IMR-90 (cell line): ENCODE results near the gene SMAD4. TPM values are rescaled to one million over a fixed set of nuclear protein-coding genes. Genes with fewer than 3 reads are reported as not detected.

ENCODE experiments used
- ATAC-seq: fragments of 200-7000 bp; cut with Tn5 transposase; 2 replicates; pipeline ENCODE4 v1.9.1; 2020; ENCODE audit warnings: low read depth, mild to moderate bottlenecking, moderate library complexity
- BruUV-seq: library from RNA; stranded (reverse); fragments of 400-500 nt; replicated peaks from 2 replicates; lab custom pipeline; 2021; lab: Mats Ljungman, UMichigan
- CTCF ChIA-PET: fragments of 300-600 bp; formaldehyde crosslinking; extraction: SDS; loops from one replicate; lab custom pipeline; 2021; ENCODE audit warnings: antibody characterized with exemption; lab: Yijun Ruan, JAX
- POLR2A ChIA-PET: fragments of 300-600 bp; sonication (Branson Sonifier 250); formaldehyde crosslinking; loops from one replicate; lab custom pipeline; 2022; ENCODE audit warnings: antibody characterized with exemption; ENCODE audit not compliant: unreplicated experiment; lab: Charles Lee
- DNase-seq: peaks from one replicate; pipeline ENCODE4 v3.0.0; 2013
- H2AFZ ChIP-seq: replicated peaks from 2 replicates; pipeline ENCODE3; 2013; ENCODE audit warnings: low read length, mild to moderate bottlenecking; ENCODE audit not compliant: poor library complexity
- H2AK5ac ChIP-seq: 2 replicates; pipeline ENCODE4 v1.6.1; 2013; ENCODE audit warnings: low read depth, low read length, inconsistent platforms
- H2AK9ac ChIP-seq: replicated peaks from 2 replicates; pipeline ENCODE3; 2013; ENCODE audit warnings: mild to moderate bottlenecking, low read depth, low read length, moderate library complexity; ENCODE audit not compliant: poor library complexity
- H2BK120ac ChIP-seq: 2 replicates; pipeline ENCODE4 v1.6.1; 2013; ENCODE audit warnings: low read depth, low read length, inconsistent platforms
- H2BK15ac ChIP-seq: 3 replicates; pipeline ENCODE4 v1.6.1; 2013; ENCODE audit warnings: low read depth, low read length, inconsistent platforms
- H2BK20ac ChIP-seq: 2 replicates; pipeline ENCODE4 v1.6.1; 2013; ENCODE audit warnings: low read depth, mild to moderate bottlenecking, inconsistent platforms, low read length, moderate library complexity
- H2BK5ac ChIP-seq: 2 replicates; pipeline ENCODE4 v1.6.1; 2013; ENCODE audit warnings: mild to moderate bottlenecking, low read depth, low read length, inconsistent platforms; ENCODE audit not compliant: poor library complexity, severe bottlenecking
- H3K14ac ChIP-seq: replicated peaks from 2 replicates; pipeline ENCODE4 v1.6.1; 2013; ENCODE audit warnings: low read depth, low read length, inconsistent platforms
- H3K18ac ChIP-seq: 2 replicates; pipeline ENCODE4 v1.6.1; 2013; ENCODE audit warnings: low read depth, low read length, control low read depth
- H3K23ac ChIP-seq: 2 replicates; pipeline ENCODE4 v1.6.1; 2013; ENCODE audit warnings: low read depth, low read length, inconsistent platforms
- H3K27ac ChIP-seq: 2 replicates; pipeline ENCODE4 v1.5.1; 2013; ENCODE audit warnings: mild to moderate bottlenecking, control low read depth, low read length; ENCODE audit not compliant: insufficient read depth
- H3K27me3 ChIP-seq: 2 replicates; pipeline ENCODE4 v1.6.1; 2013; ENCODE audit warnings: low read length; ENCODE audit not compliant: control insufficient read depth, insufficient read depth
- H3K36me3 ChIP-seq: 2 replicates; pipeline ENCODE4 v1.6.1; 2013; ENCODE audit warnings: low read length, mixed read lengths; ENCODE audit not compliant: control insufficient read depth, insufficient read depth
- H3K4ac ChIP-seq: 2 replicates; pipeline ENCODE4 v1.6.1; 2013; ENCODE audit warnings: low read depth, low read length, inconsistent platforms
- H3K4me1 ChIP-seq: 2 replicates; pipeline ENCODE4 v1.6.1; 2013; ENCODE audit warnings: low read length, mixed read lengths; ENCODE audit not compliant: control insufficient read depth, insufficient read depth
- H3K4me2 ChIP-seq: 2 replicates; pipeline ENCODE4 v1.6.1; 2013; ENCODE audit warnings: low read depth, mild to moderate bottlenecking, control low read depth, low read length, moderate library complexity
- H3K4me3 ChIP-seq: 2 replicates; pipeline ENCODE4 v1.5.1; 2013; ENCODE audit warnings: low read depth, mild to moderate bottlenecking, control low read depth, low read length, moderate library complexity; ENCODE audit not compliant: insufficient read depth
- H3K56ac ChIP-seq: 2 replicates; pipeline ENCODE4 v1.6.1; 2013; ENCODE audit warnings: low read length, inconsistent platforms; ENCODE audit not compliant: insufficient read depth; ENCODE audit errors: extremely low read depth
- H3K79me1 ChIP-seq, 2 experiments: 2 replicates each; pipeline ENCODE4 v1.6.1; 2013; ENCODE audit warnings: low read length in 2 of 2, inconsistent platforms in 1 of 2, low read depth in 1 of 2
- H3K9ac ChIP-seq: 2 replicates; pipeline ENCODE4 v1.6.1; 2013; ENCODE audit warnings: low read depth, low read length, control low read depth
- H3K9me1 ChIP-seq: 2 replicates; pipeline ENCODE4 v1.6.1; 2013; ENCODE audit warnings: low read length, inconsistent platforms; ENCODE audit not compliant: insufficient read depth
- H3K9me3 ChIP-seq: 2 replicates; pipeline ENCODE4 v1.6.1; 2013; ENCODE audit warnings: low read length; ENCODE audit not compliant: control insufficient read depth, insufficient read depth
- H4K20me1 ChIP-seq: 2 replicates; pipeline ENCODE4 v1.6.1; 2013; ENCODE audit warnings: low read length, inconsistent platforms; ENCODE audit not compliant: insufficient read depth
- H4K5ac ChIP-seq: 2 replicates; pipeline ENCODE4 v1.6.1; 2013; ENCODE audit warnings: mild to moderate bottlenecking, low read depth, low read length, control low read depth
- H4K8ac ChIP-seq, 2 experiments: 2 replicates each; pipeline ENCODE4 v1.6.1; 2013; ENCODE audit warnings: low read depth in 2 of 2, low read length in 2 of 2, control low read depth in 1 of 2, inconsistent platforms in 1 of 2
- H4K91ac ChIP-seq: 2 replicates; pipeline ENCODE4 v1.6.1; 2013; ENCODE audit warnings: low read depth, low read length, inconsistent platforms; ENCODE audit not compliant: insufficient read depth
- CEBPB ChIP-seq: IDR thresholded peaks from 2 replicates; pipeline ENCODE4 v1.6.1; 2012; ENCODE audit warnings: low read depth, low read length, improper control_type of control experiment
- CHD1 ChIP-seq: IDR thresholded peaks from 2 replicates; pipeline ENCODE4 v1.6.1; 2012; ENCODE audit warnings: low read depth, low read length, improper control_type of control experiment
- FOS ChIP-seq: fragments of 150-350 bp; IDR thresholded peaks from 2 replicates; pipeline ENCODE4 v1.6.1; 2016; ENCODE audit warnings: low read depth, low read length
- MAFK ChIP-seq: IDR thresholded peaks from 2 replicates; pipeline ENCODE4 v1.6.1; 2012; ENCODE audit warnings: low read depth, low read length, improper control_type of control experiment
- POLR2A ChIP-seq: IDR thresholded peaks from 2 replicates; pipeline ENCODE4 v1.6.1; 2012; ENCODE audit warnings: mild to moderate bottlenecking, low read depth, low read length
- RCOR1 ChIP-seq: IDR thresholded peaks from 2 replicates; pipeline ENCODE4 v1.6.1; 2012; ENCODE audit warnings: mild to moderate bottlenecking, low read length, improper control_type of control experiment; ENCODE audit not compliant: insufficient replicate concordance
- SMC3 ChIP-seq: fragments of 150-350 bp; IDR thresholded peaks from 2 replicates; pipeline ENCODE4 v1.6.1; 2016; ENCODE audit warnings: low read depth, mild to moderate bottlenecking, antibody characterized with exemption, low read length, moderate library complexity
- USF2 ChIP-seq: fragments of 150-350 bp; IDR thresholded peaks from 2 replicates; pipeline ENCODE4 v1.6.1; 2017; ENCODE audit warnings: mild to moderate bottlenecking, antibody characterized with exemption, low read length, low read depth
- WGBS, 2 experiments: methylation state at CpG; one replicate each; pipeline versions ENCODE4 v1.1.5 to v1.1.7; 2013; ENCODE audit warnings: missing lambda C conversion rate in 2 of 2; ENCODE audit not compliant: insufficient read length in 1 of 2; ENCODE audit errors: extremely low coverage in 2 of 2; 5-methylcytosine and 5-hydroxymethylcytosine counted together
- dilution Hi-C: fragments of 300-500 bp; cut with HindIII; formaldehyde crosslinking; loops from one replicate; pipeline ENCODE4 v1.14.3; 2018; ENCODE audit warnings: low sequenced_read_pairs; ENCODE audit not compliant: unreplicated experiment
- in situ Hi-C: fragments of 300-500 bp; cut with MboI; formaldehyde crosslinking; loops from 3 replicates; pipeline ENCODE4 v1.14.3; 2019; ENCODE audit warnings: low sequenced_read_pairs, inconsistent platforms, mixed read lengths
- intact Hi-C: fragments of 100-400 bp; cut with micrococcal nuclease; formaldehyde crosslinking; loops from 2 replicates; pipeline ENCODE4 v1.10.0; 2022
- polyA plus RNA-seq, 3 experiments: library from polyadenylated mRNA; depleted of rRNA; stranded (reverse); fragments of >200 nt; gene quantifications; 2 replicates each; pipeline ENCODE4 v1.2.3, GENCODE V29; 2012; ENCODE audit warnings: low replicate concordance in 1 of 3
- total RNA-seq: library from RNA; depleted of rRNA; stranded (reverse); fragments of >200 nt; gene quantifications from 2 replicates; pipeline ENCODE4 v1.2.3, GENCODE V29; 2012
- TF ChIP-seq, protein P1 (sequence below): fragments of 150-350 bp; IDR thresholded peaks from 2 replicates; pipeline ENCODE4 v1.6.1; 2016; ENCODE audit warnings: low read depth, mild to moderate bottlenecking, low read length, moderate library complexity, borderline replicate concordance

SMAD4 gene
- total and polyA plus RNA-seq, 2 of the 4 experiments (the other 2 are of a cell fraction), result 57.6 to 145 TPM

DNA sequence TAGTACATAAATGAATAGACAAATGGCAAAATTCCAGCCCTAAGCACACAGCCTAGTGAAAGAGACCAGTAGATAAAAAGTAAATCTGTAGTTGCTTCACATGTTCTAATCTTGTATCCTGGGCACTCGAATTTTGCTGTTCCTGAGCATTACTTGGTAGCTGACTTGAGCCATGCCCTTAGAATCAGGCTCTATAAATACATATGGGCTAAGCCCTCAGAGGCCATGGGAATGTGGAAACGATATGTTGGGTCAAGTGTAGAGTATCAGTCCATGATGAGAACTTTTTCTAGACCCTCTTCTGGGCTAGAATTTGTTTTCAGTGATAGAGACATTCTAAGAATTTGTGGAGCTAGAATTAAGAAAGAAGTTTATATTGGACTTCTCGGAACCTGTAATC, 40.3 kb upstream of the SMAD4 start:
- no peak overlapping the region for H2BK120ac ChIP-seq
- no TSS peak for BruUV-seq
- no peak overlapping the region for H2AK9ac ChIP-seq
- peaks cover 6% of the 10 kb centered on the region for H3K9me1 ChIP-seq
- no peak overlapping the region for H2BK20ac ChIP-seq
- H3K27me3 ChIP-seq, result no peaks in the 10 kb centered on the region
- H2AFZ ChIP-seq, result no peak overlapping the region
- no peaks in the 10 kb centered on the region for H3K9me3 ChIP-seq
- in situ Hi-C loops (no loop called here), intact Hi-C loops (no loop called here), dilution Hi-C loops (no loop called here)
- H3K18ac ChIP-seq, result no peak overlapping the region
- DNase-seq, result no peak
- H2BK15ac ChIP-seq, result no peak overlapping the region
- H3K23ac ChIP-seq, result no peak overlapping the region
- H3K9ac ChIP-seq, result no peak overlapping the region
- no peak for ATAC-seq
- no peak overlapping the region for H3K56ac ChIP-seq
- H2AK5ac ChIP-seq, result no peak overlapping the region
- no peak overlapping the region for H3K4ac ChIP-seq
- no peak overlapping the region for H4K5ac ChIP-seq
- CTCF ChIA-PET, result no interaction called here
- POLR2A ChIA-PET, result no interaction called here
- peaks cover 10% of the 10 kb centered on the region for H3K4me1 ChIP-seq
- 0 out of 2 replicates have a peak, but pooled peaks cover 3% of the 10 kb centered on the region for H4K20me1 ChIP-seq
- no peak for TF ChIP-seq CHD1
- TF ChIP-seq FOS, result no peak
- no peak for TF ChIP-seq POLR2A
- TF ChIP-seq MAFK, result no peak
- TF ChIP-seq RCOR1, result no peak
- no peak for TF ChIP-seq SMC3
- TF ChIP-seq USF2, result no peak
- no peak for TF ChIP-seq CEBPB
- TF ChIP-seq, protein P1, sequence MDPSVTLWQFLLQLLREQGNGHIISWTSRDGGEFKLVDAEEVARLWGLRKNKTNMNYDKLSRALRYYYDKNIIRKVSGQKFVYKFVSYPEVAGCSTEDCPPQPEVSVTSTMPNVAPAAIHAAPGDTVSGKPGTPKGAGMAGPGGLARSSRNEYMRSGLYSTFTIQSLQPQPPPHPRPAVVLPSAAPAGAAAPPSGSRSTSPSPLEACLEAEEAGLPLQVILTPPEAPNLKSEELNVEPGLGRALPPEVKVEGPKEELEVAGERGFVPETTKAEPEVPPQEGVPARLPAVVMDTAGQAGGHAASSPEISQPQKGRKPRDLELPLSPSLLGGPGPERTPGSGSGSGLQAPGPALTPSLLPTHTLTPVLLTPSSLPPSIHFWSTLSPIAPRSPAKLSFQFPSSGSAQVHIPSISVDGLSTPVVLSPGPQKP, result no peak
- H3K79me1 ChIP-seq, result peaks cover 0 to 6% of the 10 kb centered on the region in 2 experiments; a peak in 2 of 4 replicates
- no peak overlapping the region for H4K8ac ChIP-seq
- H3K14ac ChIP-seq, result no peak overlapping the region
- no peak overlapping the region for H4K91ac ChIP-seq
- no peak overlapping the region for H3K4me2 ChIP-seq
- no peak overlapping the region for H3K4me3 ChIP-seq
- no peak overlapping the region for H2BK5ac ChIP-seq
- WGBS, 2 experiments, result no CpG with 5 or more reads among the region's 3 CpGs
- H3K36me3 ChIP-seq, result 0 out of 2 replicates have a peak, but pooled peaks cover 4% of the 10 kb centered on the region
- H3K27ac ChIP-seq, result no peak overlapping the region
